ENCODE results near the gene OR6B1. TPM values are rescaled to one million over a fixed set of nuclear protein-coding genes. Genes with fewer than 3 reads are reported as not detected.

Gene OR6B1
- total and polyA plus RNA-seq, 2 experiments from 2014 or later, result not detected

GRCh38 chr7:144038887-144039286 is 38.8 kb downstream of the OR6B1 start:
- Mint-ChIP-seq H3K9me3 (no peaks in the 10 kb centered on the region), H3K27ac (no peak overlapping the region), H3K4me1 (peaks cover 3% of the 10 kb centered on the region; the same call in 2 of the 3 replicates), H3K36me3 (ENCODE audit: low read depth) (no peaks in the 10 kb centered on the region), H3K4me3 (no peak overlapping the region), H3K27me3 (ENCODE audit: insufficient read depth, low read depth, poor library complexity) (no peaks in the 10 kb centered on the region)
- Histone ChIP-seq H3F3A (replicated peaks; ENCODE audit: low read depth) (no peaks in the 10 kb centered on the region), H3K36me3 (ENCODE audit: insufficient read depth) (no peaks in the 10 kb centered on the region), H3K4me2 (no peak overlapping the region), H2AFZ (0 out of 2 replicates have a peak overlapping the region, but pooled peaks have one; percentile 53), H3K4me1 (ENCODE audit: insufficient read depth) (no peaks in the 10 kb centered on the region), H3K4me3 (no peak overlapping the region), H3K9me2 (ENCODE audit: insufficient read depth) (peaks cover 9% of the 10 kb centered on the region), H3K79me2 (replicated peaks; ENCODE audit: insufficient read depth) (no peaks in the 10 kb centered on the region), H3K27me3 (ENCODE audit: insufficient read depth) (no peaks in the 10 kb centered on the region), H3K27ac (ENCODE audit: low read depth) (no peak overlapping the region), H4K20me1 (replicated peaks; ENCODE audit: insufficient read depth) (no peaks in the 10 kb centered on the region)
- no peak for DNase-seq (ENCODE audit: low spot score)
- ATAC-seq, result no peak
- TF ChIP-seq POLR2AphosphoS5 (IDR thresholded peaks at IDR 0.05; ENCODE audit: low read depth) (no peak), NANOG (IDR thresholded peaks at IDR 0.05; ENCODE audit: borderline replicate concordance) (no peak), CREB1 (CRISPR knock-in tag; IDR thresholded peaks at IDR 0.05; ENCODE audit: low read depth) (no peak), CTCF (conservative IDR thresholded peaks at IDR 0.05; ENCODE audit: low read depth in 2 of 2) (no peak), EZH2 (IDR thresholded peaks at IDR 0.05; ENCODE audit: low read depth, unreplicated experiment) (no peak), ZNF114 (CRISPR knock-in tag; IDR thresholded peaks at IDR 0.05) (no peak), EZH2phosphoT487 (IDR thresholded peaks at IDR 0.05; ENCODE audit: unreplicated experiment) (no peak), JUNB (IDR thresholded peaks at IDR 0.05; ENCODE audit: unreplicated experiment) (no peak), REST (IDR thresholded peaks at IDR 0.05; ENCODE audit: unreplicated experiment) (no peak), STAT1 (IDR thresholded peaks at IDR 0.05; ENCODE audit: unreplicated experiment) (no peak), ZNF462 (CRISPR knock-in tag; IDR thresholded peaks at IDR 0.05) (no peak), ETS1 (IDR thresholded peaks at IDR 0.05) (no peak), ZNF331 (CRISPR knock-in tag; IDR thresholded peaks at IDR 0.05; ENCODE audit: low read depth) (no peak)
